ENCODE results near the gene RAET1E. TPM values are rescaled to one million over a fixed set of nuclear protein-coding genes. Genes with fewer than 3 reads are reported as not detected.
"Not testable (repeated sequence)": the region's sequence is repeated elsewhere in the genome, so short reads cannot be mapped to it uniquely, and the experiment has no call there.

RAET1E gene
- polyA plus RNA-seq, 4 donors: 0.13 TPM; not detected in 3

DNA sequence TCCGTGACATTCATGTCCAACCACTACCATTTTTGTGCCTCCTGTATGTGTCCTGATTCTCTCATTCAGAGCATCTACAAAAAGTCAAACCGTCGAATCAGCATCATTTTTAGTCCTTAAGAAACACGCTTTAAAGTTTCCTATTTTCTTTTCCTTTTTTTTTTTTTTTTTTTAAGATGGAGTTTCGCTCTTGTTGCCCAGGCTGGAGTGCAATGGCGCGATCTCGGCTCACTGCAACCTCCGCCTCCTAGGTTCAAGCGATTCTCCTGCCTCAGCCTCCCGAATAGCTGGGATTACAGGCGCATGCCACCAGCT, 35.5 kb downstream of the RAET1E start:
- not testable (repeated sequence) for H3K27me3 ChIP-seq (ENCODE audit: control insufficient read depth in 3 of 3, insufficient read depth in 3 of 3, low read length in 3 of 3); H3K4me3 ChIP-seq (ENCODE audit: low read depth in 1 of 3, low read length in 3 of 3); H3K36me3 ChIP-seq (ENCODE audit: control insufficient read depth in 3 of 3, insufficient read depth in 2 of 3, low read depth in 1 of 3, low read length in 3 of 3); H3K9me3 ChIP-seq (ENCODE audit: control insufficient read depth in 2 of 2, insufficient read depth in 1 of 2, low read depth in 1 of 2, low read length in 1 of 2); H3K27ac ChIP-seq (ENCODE audit: low read depth in 1 of 3, low read length in 2 of 3); FAIRE-seq; DNase-seq
- H3K4me1 ChIP-seq (ENCODE audit: control insufficient read depth in 3 of 3, insufficient read depth in 2 of 3, low read depth in 1 of 3, low read length in 2 of 3): peaks cover 0 to 15% (median 4%) of the 10 kb centered on the region in 3 donors
- 75 to 91% (median 83%) methylated on average over 8 to 11 of the region's 12 CpGs for WGBS, 3 donors

DNA sequence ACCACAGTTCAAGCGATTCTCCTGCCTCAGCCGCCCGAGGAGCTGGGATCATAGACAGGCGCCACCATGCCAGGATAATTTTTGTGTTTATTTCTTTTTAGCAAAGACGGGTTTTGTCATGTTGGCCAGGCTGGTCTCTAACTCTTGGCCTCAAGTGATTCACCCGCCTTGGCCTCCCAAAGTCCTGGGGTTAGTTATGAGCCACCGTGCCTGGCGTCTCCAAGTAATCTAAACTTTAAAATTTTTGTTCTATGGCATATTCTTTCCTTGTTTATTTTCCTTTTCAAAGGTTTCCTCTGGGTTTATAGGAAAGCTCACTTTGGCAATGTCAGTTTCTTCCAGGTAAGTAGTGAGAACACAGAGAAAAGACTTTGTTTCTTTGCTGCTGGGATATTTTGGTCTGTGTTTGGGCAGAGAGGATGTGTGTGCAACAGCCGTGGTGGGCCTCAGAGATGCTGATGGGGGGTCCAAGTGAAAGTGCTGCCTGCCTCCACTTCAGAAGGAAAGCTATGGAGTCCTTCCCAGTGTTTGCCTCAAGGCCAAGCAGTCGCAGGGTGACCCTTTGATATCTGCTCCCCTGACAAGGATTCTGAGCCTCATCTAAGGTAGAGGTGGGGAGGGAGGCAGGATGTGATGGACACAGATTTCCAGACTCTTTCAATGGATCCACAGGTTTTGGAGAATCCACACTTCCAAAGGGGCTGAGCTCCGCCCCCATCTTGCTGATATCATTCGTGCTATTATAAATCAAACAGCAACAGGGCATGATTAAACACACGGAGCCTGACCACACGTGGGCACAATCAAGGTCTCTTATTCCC, 36.1 kb downstream of the RAET1E start:
- 66 to 82% (median 75%) methylated on average over 14 of the region's 14 CpGs for WGBS, 3 donors
- Histone ChIP-seq H3K27ac (ENCODE audit: low read depth in 1 of 3, low read length in 2 of 3) (no peak overlapping the region), H3K27me3 (ENCODE audit: control insufficient read depth in 3 of 3, insufficient read depth in 3 of 3, low read length in 3 of 3) (no peaks in the 10 kb centered on the region), H3K4me1 (ENCODE audit: control insufficient read depth in 3 of 3, insufficient read depth in 2 of 3, low read depth in 1 of 3, low read length in 2 of 3) (peaks cover 0 to 15% (median 4%) of the 10 kb centered on the region in 3 donors), H3K36me3 (ENCODE audit: control insufficient read depth in 3 of 3, insufficient read depth in 2 of 3, low read depth in 1 of 3, low read length in 3 of 3) (peaks cover 0 to 7% (median 0%) of the 10 kb centered on the region in 3 donors), H3K9me3 (ENCODE audit: control insufficient read depth in 2 of 2, insufficient read depth in 1 of 2, low read depth in 1 of 2, low read length in 1 of 2) (no peaks in the 10 kb centered on the region), H3K4me3 (ENCODE audit: low read depth in 1 of 3, low read length in 3 of 3) (no peak overlapping the region)
- FAIRE-seq: no peak
- DNase-seq: no peak

- 83 to 90% (median 87%) methylated on average over 14 of the region's 14 CpGs for WGBS, 3 donors
- FAIRE-seq (no peak), DNase-seq (no peak)
- H3K4me1 ChIP-seq (ENCODE audit: control insufficient read depth in 3 of 3, insufficient read depth in 2 of 3, low read depth in 1 of 3, low read length in 2 of 3): peaks cover 0 to 15% (median 4%) of the 10 kb centered on the region in 3 donors
- no peak overlapping the region for H3K4me3 ChIP-seq (ENCODE audit: low read depth in 1 of 3, low read length in 3 of 3)
- no peaks in the 10 kb centered on the region for H3K9me3 ChIP-seq (ENCODE audit: control insufficient read depth in 2 of 2, insufficient read depth in 1 of 2, low read depth in 1 of 2, low read length in 1 of 2)
- no peaks in the 10 kb centered on the region for H3K27me3 ChIP-seq (ENCODE audit: control insufficient read depth in 3 of 3, insufficient read depth in 3 of 3, low read length in 3 of 3)
- no peak overlapping the region for H3K27ac ChIP-seq (ENCODE audit: low read depth in 1 of 3, low read length in 2 of 3)
- H3K36me3 ChIP-seq (ENCODE audit: control insufficient read depth in 3 of 3, insufficient read depth in 2 of 3, low read depth in 1 of 3, low read length in 3 of 3): peaks cover 0 to 7% (median 0%) of the 10 kb centered on the region in 3 donors
Observed at GRCh38 chr6:149860834-149861602, 36.9 kb downstream of the RAET1E start.

GRCh38 chr6:149860513-149860833, 37.4 kb downstream of the RAET1E start:
- no peak overlapping the region for H3K27ac ChIP-seq (ENCODE audit: low read depth in 1 of 3, low read length in 2 of 3)
- no peak for FAIRE-seq

DNA sequence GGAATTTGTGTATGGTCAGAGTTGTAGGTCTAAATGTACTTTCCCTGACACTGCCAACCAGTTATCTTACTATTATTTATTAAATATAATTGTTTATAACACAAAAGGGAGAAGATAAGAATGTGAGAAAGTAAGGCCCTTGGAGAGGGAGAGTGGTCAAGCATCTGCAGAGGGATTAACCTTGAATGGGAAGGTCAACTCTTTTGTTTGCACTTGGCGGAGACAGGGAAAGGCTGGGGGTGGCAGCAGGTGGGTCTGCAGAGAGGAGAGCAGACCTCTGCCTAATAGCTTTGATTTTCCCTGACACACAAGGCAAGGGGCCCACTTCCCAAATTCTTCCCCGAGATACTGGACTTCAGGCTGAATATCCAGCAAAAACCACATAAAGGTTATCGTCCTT, 38.0 kb downstream of the RAET1E start:
- WGBS, 3 donors: 81 to 91% (median 88%) methylated on average over 3 of the region's 3 CpGs
- Histone ChIP-seq H3K27ac (ENCODE audit: low read depth in 1 of 3, low read length in 2 of 3) (no peak overlapping the region), H3K4me3 (ENCODE audit: low read depth in 1 of 3, low read length in 3 of 3) (no peak overlapping the region), H3K9me3 (ENCODE audit: control insufficient read depth in 2 of 2, insufficient read depth in 1 of 2, low read depth in 1 of 2, low read length in 1 of 2) (no peaks in the 10 kb centered on the region), H3K4me1 (ENCODE audit: control insufficient read depth in 3 of 3, insufficient read depth in 2 of 3, low read depth in 1 of 3, low read length in 2 of 3) (peaks cover 0 to 15% (median 9%) of the 10 kb centered on the region in 3 donors), H3K36me3 (ENCODE audit: control insufficient read depth in 3 of 3, insufficient read depth in 2 of 3, low read depth in 1 of 3, low read length in 3 of 3) (peaks cover 0 to 7% (median 0%) of the 10 kb centered on the region in 3 donors), H3K27me3 (ENCODE audit: control insufficient read depth in 3 of 3, insufficient read depth in 3 of 3, low read length in 3 of 3) (no peaks in the 10 kb centered on the region)
- DNase-seq (no peak), FAIRE-seq (no peak)

More at GRCh38 chr6:149860513-149860833, 37.4 kb downstream of the RAET1E start:
- Histone ChIP-seq H3K4me1 (ENCODE audit: control insufficient read depth in 3 of 3, insufficient read depth in 2 of 3, low read depth in 1 of 3, low read length in 2 of 3) (peaks cover 0 to 15% (median 4%) of the 10 kb centered on the region in 3 donors), H3K4me3 (ENCODE audit: low read depth in 1 of 3, low read length in 3 of 3) (no peak overlapping the region), H3K27me3 (ENCODE audit: control insufficient read depth in 3 of 3, insufficient read depth in 3 of 3, low read length in 3 of 3) (no peaks in the 10 kb centered on the region), H3K36me3 (ENCODE audit: control insufficient read depth in 3 of 3, insufficient read depth in 2 of 3, low read depth in 1 of 3, low read length in 3 of 3) (peaks cover 0 to 7% (median 0%) of the 10 kb centered on the region in 3 donors), H3K9me3 (ENCODE audit: control insufficient read depth in 2 of 2, insufficient read depth in 1 of 2, low read depth in 1 of 2, low read length in 1 of 2) (no peaks in the 10 kb centered on the region)
- WGBS, 3 donors: 95 to 96% (median 96%) methylated on average over 5 of the region's 5 CpGs
- no peak for DNase-seq

DNA sequence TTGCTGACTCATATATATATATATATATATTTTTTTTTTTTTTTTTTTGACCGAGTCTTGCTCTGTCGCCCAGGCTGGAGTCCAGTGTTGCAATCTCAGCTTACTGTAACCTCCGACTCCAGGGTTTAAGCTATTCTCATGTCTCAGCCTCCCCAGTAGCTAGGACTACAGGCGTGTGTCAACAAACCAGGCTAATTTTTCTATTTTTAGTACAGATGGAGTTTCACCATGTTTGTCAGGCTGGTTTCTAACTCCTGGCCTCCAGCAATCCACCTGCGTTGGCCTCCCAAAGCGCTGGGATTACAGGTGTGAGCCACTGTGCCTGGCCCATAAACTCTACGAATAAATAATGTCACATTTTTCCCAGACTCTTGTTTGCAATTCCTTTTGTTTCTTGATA, 38.5 kb downstream of the RAET1E start:
- Histone ChIP-seq H3K36me3 (ENCODE audit: control insufficient read depth in 3 of 3, insufficient read depth in 2 of 3, low read depth in 1 of 3, low read length in 3 of 3) (peaks cover 0 to 10% (median 0%) of the 10 kb centered on the region in 3 donors), H3K27me3 (ENCODE audit: control insufficient read depth in 3 of 3, insufficient read depth in 3 of 3, low read length in 3 of 3) (no peaks in the 10 kb centered on the region), H3K27ac (ENCODE audit: low read depth in 1 of 3, low read length in 2 of 3) (no peak overlapping the region), H3K4me1 (ENCODE audit: control insufficient read depth in 3 of 3, insufficient read depth in 2 of 3, low read depth in 1 of 3, low read length in 2 of 3) (peaks cover 0 to 9% (median 9%) of the 10 kb centered on the region in 3 donors), H3K4me3 (ENCODE audit: low read depth in 1 of 3, low read length in 3 of 3) (no peak overlapping the region), H3K9me3 (ENCODE audit: control insufficient read depth in 2 of 2, insufficient read depth in 1 of 2, low read depth in 1 of 2, low read length in 1 of 2) (no peaks in the 10 kb centered on the region)
- WGBS, 3 donors: 73 to 85% (median 79%) methylated on average over 7 of the region's 7 CpGs
- DNase-seq (peak in 1 of 2 donors; percentile 28), FAIRE-seq (no peak)

GRCh38 chr6:149857541-149857940, 40.4 kb downstream of the RAET1E start:
- no peaks in the 10 kb centered on the region for H3K9me3 ChIP-seq (ENCODE audit: control insufficient read depth in 2 of 2, insufficient read depth in 1 of 2, low read depth in 1 of 2, low read length in 1 of 2)
- no peak overlapping the region for H3K27ac ChIP-seq (ENCODE audit: low read depth in 1 of 3, low read length in 2 of 3)
- no peak overlapping the region for H3K4me3 ChIP-seq (ENCODE audit: low read depth in 1 of 3, low read length in 3 of 3)
- WGBS, 3 donors: 62 to 82% (median 71%) methylated on average over 5 of the region's 5 CpGs
- FAIRE-seq (no peak), DNase-seq (no peak)
- H3K27me3 ChIP-seq (ENCODE audit: control insufficient read depth in 3 of 3, insufficient read depth in 3 of 3, low read length in 3 of 3): no peaks in the 10 kb centered on the region
- H3K4me1 ChIP-seq (ENCODE audit: control insufficient read depth in 3 of 3, insufficient read depth in 2 of 3, low read depth in 1 of 3, low read length in 2 of 3): peaks cover 0 to 9% (median 6%) of the 10 kb centered on the region in 3 donors
- H3K36me3 ChIP-seq (ENCODE audit: control insufficient read depth in 3 of 3, insufficient read depth in 2 of 3, low read depth in 1 of 3, low read length in 3 of 3): peaks cover 0 to 13% (median 0%) of the 10 kb centered on the region in 3 donors

- Histone ChIP-seq H3K9me3 (ENCODE audit: control insufficient read depth in 2 of 2, insufficient read depth in 1 of 2, low read depth in 1 of 2, low read length in 1 of 2) (no peaks in the 10 kb centered on the region), H3K27ac (ENCODE audit: low read depth in 1 of 3, low read length in 2 of 3) (no peak overlapping the region), H3K36me3 (ENCODE audit: control insufficient read depth in 3 of 3, insufficient read depth in 2 of 3, low read depth in 1 of 3, low read length in 3 of 3) (peaks cover 0 to 13% (median 2%) of the 10 kb centered on the region in 3 donors), H3K27me3 (ENCODE audit: control insufficient read depth in 3 of 3, insufficient read depth in 3 of 3, low read length in 3 of 3) (no peaks in the 10 kb centered on the region), H3K4me1 (ENCODE audit: control insufficient read depth in 3 of 3, insufficient read depth in 2 of 3, low read depth in 1 of 3, low read length in 2 of 3) (peaks cover 0 to 7% (median 0%) of the 10 kb centered on the region in 3 donors), H3K4me3 (ENCODE audit: low read depth in 1 of 3, low read length in 3 of 3) (no peak overlapping the region)
- 75 to 90% (median 88%) methylated on average over 10 of the region's 10 CpGs for WGBS, 3 donors
- FAIRE-seq (no peak), DNase-seq (no peak)
Observed at GRCh38 chr6:149856256-149856994, 41.5 kb downstream of the RAET1E start.

Data from small intestine (tissue), 7 donors.